C4-2B (cell line): ENCODE measurements around the gene DBNL.

ENCODE experiments used
- H3K27ac ChIP-seq: fragments of 450-650 bp; 2 replicates; pipeline ENCODE4 v1.5.1; 2017
- CTCF ChIP-seq: fragments of 450-650 bp; conservative IDR thresholded peaks from 2 replicates; pipeline ENCODE4 v1.5.1; 2017; ENCODE audit warnings: mild to moderate bottlenecking
- ZFX ChIP-seq: fragments of 450-650 bp; IDR thresholded peaks from 2 replicates; pipeline ENCODE4 v1.6.1; 2017

Gene DBNL

GRCh38 chr7:44066111-44066460 is 21.6 kb downstream of the DBNL start:
- no peak overlapping the region for H3K27ac ChIP-seq
- TF ChIP-seq CTCF: no peak
- no peak for TF ChIP-seq ZFX

GRCh38 chr7:44066494-44067063 is 22.1 kb downstream of the DBNL start:
- TF ChIP-seq ZFX: no peak
- TF ChIP-seq CTCF: no peak
- no peak overlapping the region for H3K27ac ChIP-seq

- H3K27ac ChIP-seq: no peak overlapping the region
- TF ChIP-seq CTCF (no peak), ZFX (no peak)
Measured at GRCh38 chr7:44067064-44067951, 22.8 kb downstream of the DBNL start.

- no peak overlapping the region for H3K27ac ChIP-seq
- TF ChIP-seq ZFX: no peak
- TF ChIP-seq CTCF: no peak
Measured at GRCh38 chr7:44068054-44068453, 23.6 kb downstream of the DBNL start.

GRCh38 chr7:44071726-44072363 is 27.3 kb downstream of the DBNL start:
- no peak overlapping the region for H3K27ac ChIP-seq
- TF ChIP-seq CTCF (no peak), ZFX (no peak)

GRCh38 chr7:44072364-44073231 is 28.1 kb downstream of the DBNL start:
- H3K27ac ChIP-seq: peak overlapping the region; percentile 43
- TF ChIP-seq CTCF: no peak; the same call in 1 of the 2 replicates
- no peak for TF ChIP-seq ZFX
